Fibroblast of lung (primary cell): ENCODE measurements around the gene CNGA2. TPM values are rescaled to one million over a fixed set of nuclear protein-coding genes. Genes with fewer than 3 reads are reported as not detected.

Experiments
- DNase-seq, 2 donors: peaks; one replicate each; pipeline versions ENCODE4 v3.0.0 to v3.0.0-alpha.2; 2010; ENCODE audit warnings: low read depth in 2 of 2
- H2AFZ ChIP-seq: 2 replicates; pipeline ENCODE4 v1.5.1; 2012; ENCODE audit warnings: low read length, control low read depth, inconsistent platforms
- H3K27ac ChIP-seq: 2 replicates; pipeline ENCODE4 v1.5.1; 2011; ENCODE audit warnings: low read length, control low read depth; ENCODE audit not compliant: insufficient read depth
- H3K27me3 ChIP-seq: 2 replicates; pipeline ENCODE4 v1.5.1; 2011; ENCODE audit warnings: mild to moderate bottlenecking, low read length; ENCODE audit not compliant: control insufficient read depth, insufficient read depth
- H3K36me3 ChIP-seq: 2 replicates; pipeline ENCODE4 v1.5.1; 2011; ENCODE audit warnings: low read length; ENCODE audit not compliant: control insufficient read depth, insufficient read depth
- H3K4me1 ChIP-seq: 2 replicates; pipeline ENCODE4 v1.5.1; 2011; ENCODE audit warnings: low read length; ENCODE audit not compliant: control insufficient read depth, insufficient read depth; ENCODE audit errors: extremely low read depth
- H3K4me2 ChIP-seq: 2 replicates; pipeline ENCODE4 v1.5.1; 2011; ENCODE audit warnings: low read length, control low read depth; ENCODE audit not compliant: insufficient read depth; ENCODE audit errors: extremely low read depth
- H3K4me3 ChIP-seq, 4 experiments: fragments of 200-600 bp in 1 of 4; sonication (generic) in 1 of 4; replicated peaks in 1 of 4; 2 replicates each; pipeline ENCODE4 v1.5.1; 2011 to 2016; ENCODE audit warnings: low read length in 4 of 4, low read depth in 3 of 4, mild to moderate bottlenecking in 3 of 4, control low read depth in 2 of 4, inconsistent platforms in 1 of 4, mixed read lengths in 1 of 4; ENCODE audit not compliant: insufficient read depth in 1 of 4; ENCODE audit errors: control extremely low read depth in 1 of 4
- H3K79me2 ChIP-seq: 2 replicates; pipeline ENCODE4 v1.5.1; 2012; ENCODE audit warnings: mild to moderate bottlenecking, low read length, inconsistent platforms; ENCODE audit not compliant: control insufficient read depth, insufficient read depth
- H3K9ac ChIP-seq: 2 replicates; pipeline ENCODE4 v1.5.1; 2011; ENCODE audit warnings: mild to moderate bottlenecking, low read length, control low read depth; ENCODE audit not compliant: insufficient read depth
- H3K9me3 ChIP-seq: 2 replicates; pipeline ENCODE4 v1.5.1; 2012; ENCODE audit warnings: low read depth, low read length; ENCODE audit not compliant: control insufficient read depth, insufficient read depth
- H4K20me1 ChIP-seq: 2 replicates; pipeline ENCODE4 v1.5.1; 2011; ENCODE audit warnings: low read length; ENCODE audit not compliant: control insufficient read depth, insufficient read depth; ENCODE audit errors: extremely low read depth
- CTCF ChIP-seq, 2 donors: IDR thresholded peaks in 1 of 2; conservative IDR thresholded peaks in 1 of 2; 1 replicate in 1 of 2; 2 replicates in 1 of 2; pipeline ENCODE4 v1.5.1; 2011 to 2012; ENCODE audit warnings: low read length in 2 of 2, control low read depth in 1 of 2, inconsistent platforms in 1 of 2, low read depth in 1 of 2, mild to moderate bottlenecking in 1 of 2
- EZH2 ChIP-seq: IDR thresholded peaks from 2 replicates; pipeline ENCODE4 v1.5.1; 2012; ENCODE audit warnings: low read length, control low read depth, mild to moderate bottlenecking; ENCODE audit errors: missing control alignments
- polyA plus RNA-seq, 2 donors: library from polyadenylated mRNA; depleted of rRNA in 1 of 2; stranded (reverse) in 1 of 2; unstranded in 1 of 2; fragments of >200 nt; gene quantifications; 2 replicates each; pipeline ENCODE4 v1.2.1, GENCODE V29; 2011 to 2012; ENCODE audit warnings: missing spikeins in 1 of 2
- total RNA-seq: library from RNA; depleted of rRNA; stranded (reverse); fragments of >200 nt; gene quantifications from 2 replicates; pipeline ENCODE4 v1.2.1, GENCODE V29; 2014

The CNGA2 gene
- total and polyA plus RNA-seq, 2 donors (not counting 1 experiment from before 2014, with no cell fraction given): not detected

GRCh38 chrX:151735219-151735618 is 673 bp downstream of the CNGA2 start:
- H2AFZ ChIP-seq: no peak overlapping the region

GRCh38 chrX:151736685-151737084 is 2.1 kb downstream of the CNGA2 start:
- no peak for DNase-seq
- no peaks in the 10 kb centered on the region for H3K79me2 ChIP-seq
- H3K4me2 ChIP-seq: no peak overlapping the region
- no peak overlapping the region for H3K9ac ChIP-seq
- no peak overlapping the region for H3K27ac ChIP-seq
- no peaks in the 10 kb centered on the region for H3K27me3 ChIP-seq
- H3K4me3 ChIP-seq: no peak overlapping the region
- H3K9me3 ChIP-seq: no peaks in the 10 kb centered on the region
- no peak for TF ChIP-seq EZH2
- no peak for TF ChIP-seq CTCF (conservative IDR thresholded peaks at IDR 0.05 in 1 of 2, IDR thresholded peaks at IDR 0.05 in 1 of 2; ENCODE audit: low read depth in 1 of 2, low read length in 2 of 2)
- H4K20me1 ChIP-seq: no peaks in the 10 kb centered on the region
- H2AFZ ChIP-seq: no peak overlapping the region
- H3K36me3 ChIP-seq: no peaks in the 10 kb centered on the region
- no peaks in the 10 kb centered on the region for H3K4me1 ChIP-seq

More at GRCh38 chrX:151735219-151735618, 673 bp downstream of the CNGA2 start:
- Histone ChIP-seq H4K20me1 (no peaks in the 10 kb centered on the region), H3K79me2 (no peaks in the 10 kb centered on the region), H3K4me2 (no peak overlapping the region), H3K36me3 (no peaks in the 10 kb centered on the region), H3K27me3 (no peaks in the 10 kb centered on the region), H3K4me1 (no peaks in the 10 kb centered on the region), H3K9me3 (no peaks in the 10 kb centered on the region), H3K27ac (no peak overlapping the region), H3K4me3 (no peak overlapping the region), H3K9ac (no peak overlapping the region)
- TF ChIP-seq CTCF (conservative IDR thresholded peaks at IDR 0.05 in 1 of 2, IDR thresholded peaks at IDR 0.05 in 1 of 2; ENCODE audit: low read depth in 1 of 2, low read length in 2 of 2): no peak
- TF ChIP-seq EZH2: no peak
- DNase-seq: no peak

GRCh38 chrX:151737494-151737893 is 2.9 kb downstream of the CNGA2 start:
- no peak overlapping the region for H3K4me2 ChIP-seq
- H3K36me3 ChIP-seq: no peaks in the 10 kb centered on the region
- H3K27me3 ChIP-seq: no peaks in the 10 kb centered on the region
- H4K20me1 ChIP-seq: no peaks in the 10 kb centered on the region
- no peaks in the 10 kb centered on the region for H3K79me2 ChIP-seq
- H3K27ac ChIP-seq: no peak overlapping the region
- H3K4me1 ChIP-seq: no peaks in the 10 kb centered on the region
- TF ChIP-seq EZH2: no peak
- no peak for TF ChIP-seq CTCF (conservative IDR thresholded peaks at IDR 0.05 in 1 of 2, IDR thresholded peaks at IDR 0.05 in 1 of 2; ENCODE audit: low read depth in 1 of 2, low read length in 2 of 2)
- H2AFZ ChIP-seq: no peak overlapping the region
- no peaks in the 10 kb centered on the region for H3K9me3 ChIP-seq
- H3K4me3 ChIP-seq: no peak overlapping the region
- no peak for DNase-seq
- H3K9ac ChIP-seq: no peak overlapping the region
